Mesenteric fat pad (tissue), 1 donor: ENCODE results near the gene OR51B4. TPM values are rescaled to one million over a fixed set of nuclear protein-coding genes. Genes with fewer than 3 reads are reported as not detected.
"Not testable (repeated sequence)": the region's sequence is repeated elsewhere in the genome, so short reads cannot be mapped to it uniquely, and the experiment has no call there.

ENCODE experiments used
- DNase-seq: peaks from one replicate; pipeline ENCODE4 v3.0.0-alpha.2; 2020; ENCODE audit warnings: low spot score
- long read RNA-seq: library from polyadenylated mRNA; unstranded; transcript quantifications from one replicate; pipeline ENCODE4 v2.0.0, GENCODE V29; 2020
- total RNA-seq: library from RNA; stranded (reverse); fragmentation: NEBNext Ultra II Directional; extraction: Animal tissue kit (Norgen Biotek cat#: 25700); gene quantifications from one replicate; pipeline ENCODE4 v1.2.1, GENCODE V29; 2021
- donor health status: DM: yes; HTN: yes; CAD: no.

Gene OR51B4
- total RNA-seq = not detected
- long read RNA-seq = 0 reads

- no peak for DNase-seq
These were observed at the start of gene OR51B4 for GRCh38 chr11:5301846-5302245. Gene OR51B4, minus strand, starts transcription at chr11:5301946. Its CDS starts 0 bp downstream, at chr11:5301946.

GRCh38 chr11:5351208-5351607, 49.5 kb upstream of the OR51B4 start, which contains the start of gene OR51B6:
Gene OR51B6, plus strand, starts transcription at chr11:5351508. Its CDS starts 0 bp downstream, at chr11:5351508.
- no peak for DNase-seq

- DNase-seq = no peak
These were observed 47.8 kb upstream of the OR51B4 start for GRCh38 chr11:5349550-5349949.

GRCh38 chr11:5348551-5349194, 46.9 kb upstream of the OR51B4 start:
- no peak for DNase-seq

GRCh38 chr11:5345831-5346230, 44.1 kb upstream of the OR51B4 start:
- no peak for DNase-seq

- no peak for DNase-seq
These were observed 42.0 kb upstream of the OR51B4 start, which contains the start of gene OR51B5 for GRCh38 chr11:5343474-5344335. Gene OR51B5, minus strand, starts transcription at chr11:5343524. Its CDS starts 0 bp downstream, at chr11:5343524.

- DNase-seq = no peak
These were observed 38.1 kb upstream of the OR51B4 start for GRCh38 chr11:5339771-5340322.

- not testable (repeated sequence) for DNase-seq
These were observed 35.5 kb upstream of the OR51B4 start for GRCh38 chr11:5337253-5337652.

- no peak for DNase-seq
These were observed 34.6 kb upstream of the OR51B4 start for GRCh38 chr11:5336331-5336730.

GRCh38 chr11:5335170-5335569, 33.4 kb upstream of the OR51B4 start:
- DNase-seq = no peak

GRCh38 chr11:5324197-5324596, 22.5 kb upstream of the OR51B4 start, which contains the start of gene OR51B2:
Gene OR51B2, minus strand, starts transcription at chr11:5324297. Its CDS starts 0 bp downstream, at chr11:5324297.
- no peak for DNase-seq

GRCh38 chr11:5317292-5317691, 15.5 kb upstream of the OR51B4 start:
- DNase-seq = no peak

- DNase-seq = not testable (repeated sequence)
These were observed 11.7 kb upstream of the OR51B4 start for GRCh38 chr11:5313326-5314023.

GRCh38 chr11:5310423-5310822, 8.7 kb upstream of the OR51B4 start:
- no peak for DNase-seq

- DNase-seq = no peak
These were observed 5.7 kb upstream of the OR51B4 start for GRCh38 chr11:5307256-5308019.

- DNase-seq = no peak
These were observed 2.3 kb upstream of the OR51B4 start for GRCh38 chr11:5304046-5304445.

GRCh38 chr11:5303626-5304025, 1.9 kb upstream of the OR51B4 start:
- DNase-seq = no peak

- DNase-seq = no peak
These were observed 1.5 kb downstream of the OR51B4 start for GRCh38 chr11:5300251-5300650.

GRCh38 chr11:5298451-5298850, 3.3 kb downstream of the OR51B4 start:
- DNase-seq = no peak

GRCh38 chr11:5297721-5298323, 3.9 kb downstream of the OR51B4 start:
- no peak for DNase-seq
